Psoas muscle (tissue), 8 donors: ENCODE results near the gene STX1A. TPM values are rescaled to one million over a fixed set of nuclear protein-coding genes. Genes with fewer than 3 reads are reported as not detected.
A peak's percentile ranks its signal among the peaks of the same experiment; 100 is the strongest.

ENCODE experiments used
- ATAC-seq, 4 donors: fragments of 200-7000 bp; cut with Tn5 transposase; one replicate each; pipeline ENCODE4 v1.9.1; 2020; ENCODE audit warnings: moderate library complexity in 3 of 4, mild to moderate bottlenecking in 2 of 4
- DNase-seq, 2 donors: peaks; one replicate each; pipeline ENCODE4 v3.0.0-alpha.2; 2020
- H3K27ac ChIP-seq: fragments of 200-600 bp; one replicate; pipeline ENCODE4 v1.8.0; 2022
- H3K27me3 ChIP-seq, 3 donors: fragments of 200-600 bp in 1 of 3; one replicate each; pipeline versions ENCODE4 v1.6.1 to v1.8.0; 2013 to 2022; ENCODE audit warnings: low read length in 2 of 3, mild to moderate bottlenecking in 2 of 3, moderate library complexity in 1 of 3; ENCODE audit not compliant: insufficient read depth in 3 of 3
- H3K36me3 ChIP-seq, 2 donors: fragments of 200-600 bp in 1 of 2; one replicate each; pipeline versions ENCODE4 v1.6.1 to v1.8.0; 2013 to 2022; ENCODE audit warnings: low read depth in 1 of 2, mild to moderate bottlenecking in 1 of 2, moderate library complexity in 1 of 2; ENCODE audit not compliant: insufficient read depth in 1 of 2
- H3K4me1 ChIP-seq: fragments of 200-600 bp; one replicate; pipeline ENCODE4 v1.8.0; 2022
- H3K4me3 ChIP-seq: fragments of 200-600 bp; one replicate; pipeline ENCODE4 v1.8.0; 2022; ENCODE audit warnings: mild to moderate bottlenecking
- H3K9me3 ChIP-seq: fragments of 200-600 bp; one replicate; pipeline ENCODE4 v1.8.0; 2022
- WGBS, 3 donors: extraction: QIAGEN DNeasy Blood & Tissue Kit; methylation state at CpG; one replicate each; pipeline versions ENCODE4 v1.1.6 to v1.1.7; 2013; 5-methylcytosine and 5-hydroxymethylcytosine counted together
- intact Hi-C, 2 donors: fragments of 100-400 bp; cut with DNase I; formaldehyde crosslinking; loops; one replicate each; pipeline versions ENCODE4 v1.11.0 to v1.14.2; 2022
- polyA plus RNA-seq, 3 donors: library from polyadenylated mRNA; stranded (reverse); fragments of 200-250 nt; gene quantifications; one replicate each; pipeline ENCODE4 v1.2.3, GENCODE V29; 2013
- total RNA-seq, 4 donors: library from RNA; stranded (reverse); fragmentation: NEBNext Ultra II Directional in 2 of 4; extraction: Animal tissue kit (Norgen Biotek cat#: 25700) in 2 of 4; gene quantifications; one replicate each; pipeline versions ENCODE4 v1.2.1 to v1.2.4, GENCODE V29; 2021 to 2023
- TF ChIP-seq, protein P1 (sequence below): fragments of 200-600 bp; IDR thresholded peaks from one replicate; pipeline ENCODE4 v1.8.0; 2022; ENCODE audit warnings: antibody characterized with exemption
- donor health status: healthy with polysubstance abuse.
- donor health status: DM: no; HTN: no; CAD: no; lungs with moderate emphysema.
- donor health status: Bipolar disorder and iron deficiency.
- donor health status: healthy.
- donor health status: DM: yes; HTN: yes; CAD: no.
- donor health status: DM: no; HTN: no; CAD: no.
- donor health status: DM: no; HTN: no; CAD: no.
- donor health status: DM: yes; HTN: yes; CAD: no.

The STX1A gene
- total and polyA plus RNA-seq, 7 donors, result 1.9 to 5.4 (median 2.8) TPM

DNA sequence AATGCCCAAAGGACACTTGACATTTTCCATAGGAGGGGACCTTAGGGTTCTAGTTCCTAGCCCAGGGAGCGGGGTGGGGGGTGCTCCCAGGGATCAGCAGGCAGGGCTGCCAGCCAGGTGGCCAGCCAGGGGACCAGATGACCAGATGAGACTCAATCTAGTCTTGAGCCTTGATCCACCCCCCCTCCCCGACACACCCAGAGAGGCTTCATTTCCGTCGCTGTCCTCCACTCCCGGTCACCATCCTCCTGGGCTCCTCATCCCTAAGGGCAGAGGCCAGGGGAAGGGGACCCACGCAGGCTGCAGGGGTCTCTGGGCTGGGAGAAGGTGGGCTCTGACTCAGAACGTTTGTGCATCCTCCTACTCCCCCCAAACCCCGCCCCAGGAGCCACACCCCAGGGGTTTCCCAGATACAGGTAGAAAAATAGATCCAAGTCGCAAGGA lies 1.0 kb downstream of the STX1A start:
- DNase-seq, result no peak
- Histone ChIP-seq H3K4me3 (peak overlapping the region; percentile 94), H3K27ac (no peak overlapping the region), H3K9me3 (no peaks in the 10 kb centered on the region), H3K4me1 (peaks cover 17% of the 10 kb centered on the region), H3K27me3 (no peaks in the 10 kb centered on the region), H3K36me3 (no peaks in the 10 kb centered on the region)
- intact Hi-C loops, result loop anchor here in 1 of 2 donors (5.0 kb wide), 1 partner anchor 36 kb away; the partner anchor contains the start of genes BUD23 and DNAJC30
- ATAC-seq, result no peak
- TF ChIP-seq, protein P1, sequence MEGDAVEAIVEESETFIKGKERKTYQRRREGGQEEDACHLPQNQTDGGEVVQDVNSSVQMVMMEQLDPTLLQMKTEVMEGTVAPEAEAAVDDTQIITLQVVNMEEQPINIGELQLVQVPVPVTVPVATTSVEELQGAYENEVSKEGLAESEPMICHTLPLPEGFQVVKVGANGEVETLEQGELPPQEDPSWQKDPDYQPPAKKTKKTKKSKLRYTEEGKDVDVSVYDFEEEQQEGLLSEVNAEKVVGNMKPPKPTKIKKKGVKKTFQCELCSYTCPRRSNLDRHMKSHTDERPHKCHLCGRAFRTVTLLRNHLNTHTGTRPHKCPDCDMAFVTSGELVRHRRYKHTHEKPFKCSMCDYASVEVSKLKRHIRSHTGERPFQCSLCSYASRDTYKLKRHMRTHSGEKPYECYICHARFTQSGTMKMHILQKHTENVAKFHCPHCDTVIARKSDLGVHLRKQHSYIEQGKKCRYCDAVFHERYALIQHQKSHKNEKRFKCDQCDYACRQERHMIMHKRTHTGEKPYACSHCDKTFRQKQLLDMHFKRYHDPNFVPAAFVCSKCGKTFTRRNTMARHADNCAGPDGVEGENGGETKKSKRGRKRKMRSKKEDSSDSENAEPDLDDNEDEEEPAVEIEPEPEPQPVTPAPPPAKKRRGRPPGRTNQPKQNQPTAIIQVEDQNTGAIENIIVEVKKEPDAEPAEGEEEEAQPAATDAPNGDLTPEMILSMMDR, result no peak
- 44 to 55% (median 48%) methylated on average over 9 of the region's 9 CpGs for WGBS, 3 donors

DNA sequence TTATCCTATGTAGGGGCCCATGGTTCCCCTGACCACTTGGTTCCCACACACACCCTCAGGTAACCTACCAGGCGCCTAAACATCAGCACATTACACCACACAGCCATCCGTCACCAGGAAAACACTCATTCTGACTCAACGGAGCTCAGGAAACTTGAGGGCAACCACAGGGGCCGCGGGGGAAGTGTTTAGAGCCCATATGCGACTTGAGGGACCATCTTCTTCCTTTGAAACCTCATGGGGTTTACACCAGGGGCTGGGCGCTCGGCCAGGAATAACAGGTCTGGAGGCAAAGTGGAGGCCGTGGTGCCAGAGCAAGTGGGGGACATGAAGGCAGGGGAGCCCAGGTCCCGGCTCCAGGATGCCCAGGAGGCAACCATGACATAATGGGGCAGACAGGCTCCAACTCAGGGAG lies 1.5 kb downstream of the STX1A start:
- Histone ChIP-seq H3K27ac (no peak overlapping the region), H3K4me3 (peak overlapping the region; percentile 94), H3K36me3 (no peaks in the 10 kb centered on the region), H3K9me3 (no peaks in the 10 kb centered on the region), H3K4me1 (peaks cover 17% of the 10 kb centered on the region), H3K27me3 (no peaks in the 10 kb centered on the region)
- ATAC-seq, result no peak
- no peak for DNase-seq
- intact Hi-C loops, result loop anchor here in 1 of 2 donors (5.0 kb wide), 1 partner anchor 36 kb away; the partner anchor contains the start of genes BUD23 and DNAJC30
- 67 to 77% (median 75%) methylated on average over 10 of the region's 10 CpGs for WGBS, 3 donors
- TF ChIP-seq, protein P1, result no peak

- peaks cover 17% of the 10 kb centered on the region for H3K4me1 ChIP-seq
- ATAC-seq (no peak), DNase-seq (no peak)
- no peaks in the 10 kb centered on the region for H3K36me3 ChIP-seq
- intact Hi-C loops, result loop anchor here in 1 of 2 donors (5.0 kb wide), 1 partner anchor 35 kb away; the partner anchor contains the start of genes BUD23 and DNAJC30
- WGBS, 3 donors, result 77 to 81% (median 79%) methylated on average over 13 of the region's 13 CpGs
- H3K27ac ChIP-seq, result no peak overlapping the region
- no peaks in the 10 kb centered on the region for H3K27me3 ChIP-seq
- TF ChIP-seq, protein P1, result no peak
- no peaks in the 10 kb centered on the region for H3K9me3 ChIP-seq
- H3K4me3 ChIP-seq, result no peak overlapping the region
Observed at GRCh38 chr7:73717025-73717807, 2.3 kb downstream of the STX1A start.

DNA sequence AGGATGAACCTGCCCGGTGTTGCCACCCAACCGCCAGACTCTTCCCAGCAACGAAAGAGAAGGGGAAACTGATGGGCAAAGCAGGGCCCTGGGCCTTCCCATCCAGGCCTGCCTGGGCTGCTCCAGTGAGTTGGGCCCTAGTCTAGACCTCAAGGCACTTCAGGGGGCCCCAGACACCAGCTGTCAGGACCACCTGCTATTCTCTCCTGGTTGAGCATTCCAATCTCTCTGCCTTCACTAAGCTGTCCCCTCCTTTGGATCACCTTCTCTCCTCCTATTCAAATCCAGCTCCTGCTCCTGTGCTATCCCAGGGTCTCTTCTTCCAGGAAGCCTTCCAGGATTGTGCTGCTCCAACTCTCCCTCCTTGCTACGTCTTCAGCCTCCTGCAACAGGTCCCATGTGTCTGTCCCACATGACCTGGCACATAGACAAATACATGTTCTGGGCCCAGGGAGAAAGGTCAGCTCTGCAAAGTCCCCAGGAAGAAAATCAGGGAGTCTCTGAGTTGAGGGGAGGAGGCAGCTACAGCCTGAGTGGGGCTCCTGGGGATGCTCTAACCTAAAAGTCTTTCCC lies 3.1 kb downstream of the STX1A start:
- H3K4me3 ChIP-seq, result no peak overlapping the region
- ATAC-seq (no peak), DNase-seq (no peak)
- no peaks in the 10 kb centered on the region for H3K27me3 ChIP-seq
- H3K4me1 ChIP-seq, result peaks cover 17% of the 10 kb centered on the region
- intact Hi-C loops, result loop anchor here in 1 of 2 donors (5.0 kb wide), 1 partner anchor 34 kb away; the partner anchor contains the start of genes BUD23 and DNAJC30
- H3K9me3 ChIP-seq, result no peaks in the 10 kb centered on the region
- TF ChIP-seq, protein P1, result no peak
- H3K27ac ChIP-seq, result no peak overlapping the region
- WGBS, 3 donors, result 61 to 71% (median 70%) methylated on average over 4 of the region's 4 CpGs
- no peaks in the 10 kb centered on the region for H3K36me3 ChIP-seq
